ENCODE measurements around the gene ADD3. TPM values are rescaled to one million over a fixed set of nuclear protein-coding genes. Genes with fewer than 3 reads are reported as not detected.
A peak's percentile ranks its signal among the peaks of the same experiment; 100 is the strongest.

ADD3 gene
- total and polyA plus RNA-seq, 2 of the 13 experiments (the other 11 are each of a cell fraction or from before 2014, with no cell fraction given), result 44.7 to 57.5 TPM

DNA sequence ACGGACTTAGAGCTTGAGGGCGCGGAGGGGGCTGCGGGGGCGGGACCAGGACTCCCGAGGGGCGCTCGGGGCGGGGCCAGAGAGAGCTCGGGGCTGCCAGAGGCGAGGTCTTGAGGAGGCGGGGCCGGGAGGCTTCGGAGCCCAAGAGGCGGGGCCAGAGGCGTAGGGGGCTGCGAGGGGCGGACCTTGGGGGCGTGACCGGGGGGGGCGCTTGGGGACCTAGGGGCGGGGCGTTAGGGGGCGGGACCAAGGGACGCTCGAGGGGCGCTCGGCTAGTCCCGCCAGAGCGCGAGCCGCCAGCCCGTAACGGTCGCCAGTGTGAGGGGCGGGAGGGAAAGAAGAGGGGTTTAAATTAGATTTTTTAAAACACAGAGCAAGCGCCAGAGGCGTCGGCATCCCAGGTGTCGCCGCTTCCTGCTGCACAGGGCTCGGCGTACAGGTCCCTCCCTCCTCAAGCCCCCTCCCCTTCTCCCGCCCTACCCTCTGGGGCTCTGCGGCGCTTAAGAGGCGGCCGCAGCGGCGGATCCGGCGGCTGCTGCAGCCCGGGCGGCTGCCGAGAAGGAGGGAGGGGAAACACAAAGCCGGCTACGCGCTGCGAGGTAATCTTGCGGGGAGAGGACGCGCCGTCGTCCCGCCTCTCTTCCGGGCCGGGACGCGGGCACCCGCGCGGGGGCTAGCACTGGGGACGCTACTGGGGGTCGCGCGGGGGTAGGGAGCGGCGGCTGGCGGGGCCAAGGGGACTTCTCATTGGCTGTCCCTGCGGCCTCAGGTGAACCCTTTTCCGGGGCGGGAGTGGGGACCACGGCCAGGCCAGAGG lies at the start of gene ADD3 (continued):
- TF ChIP-seq, protein P1, sequence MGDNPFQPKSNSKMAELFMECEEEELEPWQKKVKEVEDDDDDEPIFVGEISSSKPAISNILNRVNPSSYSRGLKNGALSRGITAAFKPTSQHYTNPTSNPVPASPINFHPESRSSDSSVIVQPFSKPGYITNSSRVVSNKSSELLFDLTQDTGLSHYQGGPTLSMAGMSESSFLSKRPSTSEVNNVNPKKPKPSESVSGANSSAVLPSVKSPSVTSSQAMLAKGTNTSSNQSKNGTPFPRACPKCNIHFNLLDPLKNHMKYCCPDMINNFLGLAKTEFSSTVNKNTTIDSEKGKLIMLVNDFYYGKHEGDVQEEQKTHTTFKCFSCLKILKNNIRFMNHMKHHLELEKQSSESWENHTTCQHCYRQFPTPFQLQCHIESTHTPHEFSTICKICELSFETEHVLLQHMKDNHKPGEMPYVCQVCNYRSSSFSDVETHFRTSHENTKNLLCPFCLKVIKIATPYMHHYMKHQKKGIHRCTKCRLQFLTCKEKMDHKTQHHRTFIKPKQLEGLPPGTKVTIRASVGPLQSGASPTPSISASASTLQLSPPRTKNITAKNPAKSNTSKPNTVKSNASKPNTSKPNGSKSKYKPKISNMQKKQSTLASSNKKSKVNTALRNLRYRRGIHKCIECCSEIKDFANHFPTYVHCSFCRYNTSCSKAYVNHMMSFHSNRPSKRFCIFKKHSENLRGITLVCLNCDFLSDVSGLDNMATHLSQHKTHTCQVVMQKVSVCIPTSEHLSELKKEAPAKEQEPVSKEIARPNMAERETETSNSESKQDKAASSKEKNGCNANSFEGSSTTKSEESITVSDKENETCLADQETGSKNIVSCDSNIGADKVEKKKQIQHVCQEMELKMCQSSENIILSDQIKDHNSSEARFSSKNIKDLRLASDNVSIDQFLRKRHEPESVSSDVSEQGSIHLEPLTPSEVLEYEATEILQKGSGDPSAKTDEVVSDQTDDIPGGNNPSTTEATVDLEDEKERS (CRISPR knock-in tag; IDR thresholded peaks at IDR 0.05), result peak; percentile 17; the same call in 1 of the 2 replicates
- TF ChIP-seq, protein P2, sequence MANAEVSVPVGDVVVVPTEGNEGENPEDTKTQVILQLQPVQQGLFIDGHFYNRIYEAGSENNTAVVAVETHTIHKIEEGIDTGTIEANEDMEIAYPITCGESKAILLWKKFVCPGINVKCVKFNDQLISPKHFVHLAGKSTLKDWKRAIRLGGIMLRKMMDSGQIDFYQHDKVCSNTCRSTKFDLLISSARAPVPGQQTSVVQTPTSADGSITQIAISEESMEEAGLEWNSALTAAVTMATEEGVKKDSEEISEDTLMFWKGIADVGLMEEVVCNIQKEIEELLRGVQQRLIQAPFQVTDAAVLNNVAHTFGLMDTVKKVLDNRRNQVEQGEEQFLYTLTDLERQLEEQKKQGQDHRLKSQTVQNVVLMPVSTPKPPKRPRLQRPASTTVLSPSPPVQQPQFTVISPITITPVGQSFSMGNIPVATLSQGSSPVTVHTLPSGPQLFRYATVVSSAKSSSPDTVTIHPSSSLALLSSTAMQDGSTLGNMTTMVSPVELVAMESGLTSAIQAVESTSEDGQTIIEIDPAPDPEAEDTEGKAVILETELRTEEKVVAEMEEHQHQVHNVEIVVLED (CRISPR knock-in tag; IDR thresholded peaks at IDR 0.05; ENCODE audit: borderline replicate concordance), result no peak
- TF ChIP-seq SP4 (CRISPR knock-in tag; IDR thresholded peaks at IDR 0.05) (peak; percentile 63; the same call in 1 of the 2 replicates), ZNF124 (CRISPR knock-in tag; IDR thresholded peaks at IDR 0.05) (peak; percentile 60; the same call in 1 of the 2 replicates), ZNF367 (CRISPR knock-in tag; IDR thresholded peaks at IDR 0.05; ENCODE audit: borderline replicate concordance) (no peak), ZNF572 (CRISPR knock-in tag; IDR thresholded peaks at IDR 0.05) (no peak), ETV6 (CRISPR knock-in tag; conservative IDR thresholded peaks at IDR 0.05) (0 out of 2 replicates have a peak, but pooled peaks have one; percentile 27), SNAPC2 (CRISPR knock-in tag; IDR thresholded peaks at IDR 0.05) (0 out of 2 replicates have a peak, but pooled peaks have one; percentile 40), ATF7 (IDR thresholded peaks at IDR 0.05) (no peak), ATF7 (CRISPR knock-in tag; IDR thresholded peaks at IDR 0.05) (no peak), ZFP82 (CRISPR knock-in tag; IDR thresholded peaks at IDR 0.05; ENCODE audit: borderline replicate concordance) (no peak), ZNF598 (CRISPR knock-in tag; IDR thresholded peaks at IDR 0.05; ENCODE audit: borderline replicate concordance) (no peak), POLR2A (IDR thresholded peaks at IDR 0.05; ENCODE audit: insufficient read depth in 1 of 2, low read depth in 2 of 2, low read length in 2 of 2) (peak; percentile 74 to 80), NRL (CRISPR knock-in tag; IDR thresholded peaks at IDR 0.05; ENCODE audit: borderline replicate concordance) (no peak), ZNF350 (CRISPR knock-in tag; IDR thresholded peaks at IDR 0.05; ENCODE audit: borderline replicate concordance, low read depth) (no peak)
- TF ChIP-seq, protein P3, sequence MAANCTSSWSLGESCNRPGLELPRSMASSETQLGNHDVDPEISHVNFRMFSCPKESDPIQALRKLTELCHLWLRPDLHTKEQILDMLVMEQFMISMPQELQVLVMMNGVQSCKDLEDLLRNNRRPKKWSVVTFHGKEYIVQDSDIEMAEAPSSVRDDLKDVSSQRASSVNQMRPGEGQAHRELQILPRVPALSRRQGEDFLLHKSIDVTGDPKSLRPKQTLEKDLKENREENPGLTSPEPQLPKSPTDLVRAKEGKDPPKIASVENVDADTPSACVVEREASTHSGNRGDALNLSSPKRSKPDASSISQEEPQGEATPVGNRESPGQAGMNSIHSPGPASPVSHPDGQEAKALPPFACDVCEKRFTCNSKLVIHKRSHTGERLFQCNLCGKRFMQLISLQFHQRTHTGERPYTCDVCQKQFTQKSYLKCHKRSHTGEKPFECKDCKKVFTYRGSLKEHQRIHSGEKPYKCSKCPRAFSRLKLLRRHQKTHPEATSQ (CRISPR knock-in tag; IDR thresholded peaks at IDR 0.05; ENCODE audit: borderline replicate concordance), result no peak
- TF ChIP-seq, protein P4, sequence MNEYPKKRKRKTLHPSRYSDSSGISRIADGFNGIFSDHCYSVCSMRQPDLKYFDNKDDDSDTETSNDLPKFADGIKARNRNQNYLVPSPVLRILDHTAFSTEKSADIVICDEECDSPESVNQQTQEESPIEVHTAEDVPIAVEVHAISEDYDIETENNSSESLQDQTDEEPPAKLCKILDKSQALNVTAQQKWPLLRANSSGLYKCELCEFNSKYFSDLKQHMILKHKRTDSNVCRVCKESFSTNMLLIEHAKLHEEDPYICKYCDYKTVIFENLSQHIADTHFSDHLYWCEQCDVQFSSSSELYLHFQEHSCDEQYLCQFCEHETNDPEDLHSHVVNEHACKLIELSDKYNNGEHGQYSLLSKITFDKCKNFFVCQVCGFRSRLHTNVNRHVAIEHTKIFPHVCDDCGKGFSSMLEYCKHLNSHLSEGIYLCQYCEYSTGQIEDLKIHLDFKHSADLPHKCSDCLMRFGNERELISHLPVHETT (CRISPR knock-in tag; conservative IDR thresholded peaks at IDR 0.05), result no peak; the same call in 1 of the 2 replicates

Measured in HepG2 (cell line).